ENCODE data around the gene SOHLH1. TPM values are rescaled to one million over a fixed set of nuclear protein-coding genes. Genes with fewer than 3 reads are reported as not detected.
A peak's percentile ranks its signal among the peaks of the same experiment; 100 is the strongest.

SOHLH1 gene, protein sequence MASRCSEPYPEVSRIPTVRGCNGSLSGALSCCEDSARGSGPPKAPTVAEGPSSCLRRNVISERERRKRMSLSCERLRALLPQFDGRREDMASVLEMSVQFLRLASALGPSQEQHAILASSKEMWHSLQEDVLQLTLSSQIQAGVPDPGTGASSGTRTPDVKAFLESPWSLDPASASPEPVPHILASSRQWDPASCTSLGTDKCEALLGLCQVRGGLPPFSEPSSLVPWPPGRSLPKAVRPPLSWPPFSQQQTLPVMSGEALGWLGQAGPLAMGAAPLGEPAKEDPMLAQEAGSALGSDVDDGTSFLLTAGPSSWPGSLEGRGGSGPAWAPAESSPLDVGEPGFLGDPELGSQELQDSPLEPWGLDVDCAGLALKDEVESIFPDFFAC
- total RNA-seq (10 to 100 TPM; 18.4 to 32.7 TPM), polyA plus RNA-seq (ENCODE audit: insufficient read depth, low read depth, low replicate concordance) (18.7 TPM)
- long read RNA-seq, donor 1, partial matches to known transcripts = 0 of 1 reads
- long read RNA-seq, donor 1, other reads (novel, unspliced or antisense) = 0 of 1 reads
- long read RNA-seq, donor 2 = 0 reads

DNA sequence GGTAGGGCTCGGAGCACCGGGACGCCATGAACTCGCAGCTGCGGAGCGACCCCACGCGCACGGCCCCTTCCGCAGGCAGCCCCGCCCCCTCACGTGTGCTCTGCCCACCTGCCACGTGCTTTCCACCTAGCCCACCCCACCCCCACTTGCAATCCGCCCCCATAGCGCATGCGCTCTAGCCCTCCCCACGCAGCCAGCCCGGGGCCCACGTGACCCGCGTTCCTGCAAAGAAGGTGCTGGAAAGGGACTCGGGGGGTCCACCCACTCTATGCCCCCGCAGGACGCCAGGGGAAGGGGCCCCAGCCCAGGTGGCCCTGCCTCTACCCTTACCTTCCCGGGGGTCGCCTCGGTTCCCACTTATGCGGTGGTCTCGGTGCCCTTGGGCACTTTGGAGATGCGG lies at the start of gene SOHLH1:
Gene SOHLH1, minus strand, starts transcription at position 42 of the 400 bp plus-strand sequence. Its CDS starts 14 bp downstream, at position 28.
- intact Hi-C loops (cut with DNase I; ENCODE audit: low total_unique reads) = no loop called here
- no peak for TF ChIP-seq POLR2A (IDR thresholded peaks at IDR 0.05)
- TF ChIP-seq, protein P1, sequence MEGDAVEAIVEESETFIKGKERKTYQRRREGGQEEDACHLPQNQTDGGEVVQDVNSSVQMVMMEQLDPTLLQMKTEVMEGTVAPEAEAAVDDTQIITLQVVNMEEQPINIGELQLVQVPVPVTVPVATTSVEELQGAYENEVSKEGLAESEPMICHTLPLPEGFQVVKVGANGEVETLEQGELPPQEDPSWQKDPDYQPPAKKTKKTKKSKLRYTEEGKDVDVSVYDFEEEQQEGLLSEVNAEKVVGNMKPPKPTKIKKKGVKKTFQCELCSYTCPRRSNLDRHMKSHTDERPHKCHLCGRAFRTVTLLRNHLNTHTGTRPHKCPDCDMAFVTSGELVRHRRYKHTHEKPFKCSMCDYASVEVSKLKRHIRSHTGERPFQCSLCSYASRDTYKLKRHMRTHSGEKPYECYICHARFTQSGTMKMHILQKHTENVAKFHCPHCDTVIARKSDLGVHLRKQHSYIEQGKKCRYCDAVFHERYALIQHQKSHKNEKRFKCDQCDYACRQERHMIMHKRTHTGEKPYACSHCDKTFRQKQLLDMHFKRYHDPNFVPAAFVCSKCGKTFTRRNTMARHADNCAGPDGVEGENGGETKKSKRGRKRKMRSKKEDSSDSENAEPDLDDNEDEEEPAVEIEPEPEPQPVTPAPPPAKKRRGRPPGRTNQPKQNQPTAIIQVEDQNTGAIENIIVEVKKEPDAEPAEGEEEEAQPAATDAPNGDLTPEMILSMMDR (IDR thresholded peaks at IDR 0.05) = no peak
- Histone ChIP-seq H3K9me3 (no peaks in the 10 kb centered on the region), H3K4me1 (peaks cover 8% of the 10 kb centered on the region), H3K36me3 (ENCODE audit: low read depth, missing control alignments) (no peaks in the 10 kb centered on the region), H3K4me3 (peak within 1 kb of the TSS in 1 of 2 donors; percentile 50), H3K27me3 (no peaks in the 10 kb centered on the region), H3K27ac (no peak within 1 kb of the TSS)
- WGBS, 2 donors = 73 to 74% methylated on average over 6 to 29 of the region's 30 CpGs
- peak; percentile 58 for DNase-seq

DNA sequence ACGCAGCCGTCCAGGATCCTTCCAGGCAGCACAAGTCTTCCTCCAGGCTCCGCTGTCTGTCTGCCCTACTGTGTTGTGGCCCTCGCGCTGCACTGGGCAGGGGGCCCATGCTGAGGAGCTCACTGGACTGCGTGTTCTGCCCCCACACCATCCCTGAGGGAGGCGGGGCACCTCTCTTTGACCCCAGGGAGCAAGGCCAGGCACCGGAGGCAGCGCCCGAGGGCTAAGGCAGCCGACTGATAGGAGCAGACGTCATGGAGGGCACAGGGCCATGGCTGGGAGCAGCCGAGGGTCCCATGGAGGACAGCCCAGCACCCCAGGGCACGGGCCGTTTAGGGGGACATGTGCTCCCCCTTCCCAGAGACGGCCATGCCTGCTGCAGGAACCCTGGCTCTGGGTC lies 49.4 kb upstream of the SOHLH1 start:
- 51% methylated on average over 16 of the region's 16 CpGs; no CpG with 5 or more reads in 1 of the 2 donors for WGBS, 2 donors
- intact Hi-C loops (cut with DNase I; ENCODE audit: low total_unique reads) = no loop called here

DNA sequence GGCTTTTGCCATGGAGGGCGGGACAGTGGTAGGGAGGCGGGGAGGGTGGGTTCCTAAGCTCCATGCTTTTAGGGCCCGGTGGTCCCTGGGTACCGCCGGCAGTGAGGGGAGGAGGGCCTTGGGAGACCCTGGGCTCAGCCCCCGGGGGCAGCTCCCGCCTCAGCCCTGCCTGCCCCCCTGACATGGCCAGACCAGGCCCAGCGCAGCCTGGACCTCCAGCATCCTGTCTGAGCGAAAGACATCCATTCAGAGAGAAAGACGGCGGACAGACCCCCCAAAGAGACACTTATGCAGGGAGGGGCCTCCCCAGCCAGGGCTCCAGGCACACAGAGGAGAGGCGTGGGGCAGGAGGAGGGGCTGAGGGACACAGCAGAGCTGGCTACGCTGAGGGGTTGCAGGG lies 48.0 kb upstream of the SOHLH1 start:
- TF ChIP-seq, protein P1 (IDR thresholded peaks at IDR 0.05) = no peak
- TF ChIP-seq POLR2A (IDR thresholded peaks at IDR 0.05) = no peak
- H3K36me3 ChIP-seq (ENCODE audit: low read depth, missing control alignments) = no peaks in the 10 kb centered on the region
- no peaks in the 10 kb centered on the region for H3K4me1 ChIP-seq
- intact Hi-C loops (cut with DNase I; ENCODE audit: low total_unique reads) = no loop called here
- no peaks in the 10 kb centered on the region for H3K9me3 ChIP-seq
- H3K27ac ChIP-seq = no peak overlapping the region
- WGBS, 2 donors = 92% methylated on average over 13 of the region's 13 CpGs; no CpG with 5 or more reads in 1 of the 2 donors
- no peaks in the 10 kb centered on the region for H3K27me3 ChIP-seq
- no peak overlapping the region for H3K4me3 ChIP-seq
- no peak for DNase-seq

More for the DNA sequence above, 49.4 kb upstream of the SOHLH1 start:
- Histone ChIP-seq H3K36me3 (ENCODE audit: low read depth, missing control alignments) (no peaks in the 10 kb centered on the region), H3K4me3 (no peak overlapping the region), H3K27me3 (no peaks in the 10 kb centered on the region), H3K9me3 (no peaks in the 10 kb centered on the region), H3K4me1 (peaks cover 5% of the 10 kb centered on the region), H3K27ac (no peak overlapping the region)
- TF ChIP-seq, protein P1 (IDR thresholded peaks at IDR 0.05) = no peak
- no peak for TF ChIP-seq POLR2A (IDR thresholded peaks at IDR 0.05)
- no peak for DNase-seq

DNA sequence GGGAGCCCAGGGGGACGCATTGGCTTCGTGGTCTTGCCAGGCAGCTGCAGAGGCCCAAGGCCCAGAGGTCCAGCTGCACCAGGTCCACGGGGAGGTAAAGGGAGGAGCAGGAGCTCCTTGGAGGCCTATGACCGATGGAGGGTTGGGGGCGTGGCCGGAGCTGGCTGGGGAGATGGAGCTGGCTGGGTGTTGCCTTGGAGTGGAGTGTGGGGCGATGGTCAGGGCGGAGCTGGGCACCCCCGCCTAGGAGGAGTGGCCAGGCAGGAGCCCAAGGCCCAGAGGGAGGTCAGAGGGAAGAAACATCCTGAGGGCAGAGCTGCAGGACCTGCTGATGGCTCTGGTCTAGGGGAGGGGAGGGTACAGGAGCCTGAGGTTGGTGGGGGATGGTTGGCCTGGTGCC lies 47.3 kb upstream of the SOHLH1 start:
- no peaks in the 10 kb centered on the region for H3K27me3 ChIP-seq
- intact Hi-C loops (cut with DNase I; ENCODE audit: low total_unique reads) = no loop called here
- 74 to 81% methylated on average over 9 of the region's 9 CpGs for WGBS, 2 donors
- H3K4me1 ChIP-seq = no peaks in the 10 kb centered on the region
- TF ChIP-seq, protein P1 (IDR thresholded peaks at IDR 0.05) = no peak
- H3K4me3 ChIP-seq = no peak overlapping the region
- H3K27ac ChIP-seq = no peak overlapping the region
- H3K36me3 ChIP-seq (ENCODE audit: low read depth, missing control alignments) = no peaks in the 10 kb centered on the region
- no peaks in the 10 kb centered on the region for H3K9me3 ChIP-seq
- DNase-seq = no peak
